GM20000 (cell line): Measurements from ENCODE around the gene ATG13.
"Not testable (repeated sequence)": the region's sequence is repeated elsewhere in the genome, so short reads cannot be mapped to it uniquely, and the experiment has no call there.

ENCODE experiments used
- DNase-seq: peaks from one replicate; pipeline ENCODE4 v3.0.0; 2012; ENCODE audit warnings: low spot score
- TF ChIP-seq, protein P1 (sequence below): IDR thresholded peaks from 2 replicates; pipeline ENCODE4 v1.5.1; 2012; ENCODE audit warnings: mild to moderate bottlenecking, control low read depth; ENCODE audit errors: extremely low read depth, missing control alignments

The ATG13 gene

DNA sequence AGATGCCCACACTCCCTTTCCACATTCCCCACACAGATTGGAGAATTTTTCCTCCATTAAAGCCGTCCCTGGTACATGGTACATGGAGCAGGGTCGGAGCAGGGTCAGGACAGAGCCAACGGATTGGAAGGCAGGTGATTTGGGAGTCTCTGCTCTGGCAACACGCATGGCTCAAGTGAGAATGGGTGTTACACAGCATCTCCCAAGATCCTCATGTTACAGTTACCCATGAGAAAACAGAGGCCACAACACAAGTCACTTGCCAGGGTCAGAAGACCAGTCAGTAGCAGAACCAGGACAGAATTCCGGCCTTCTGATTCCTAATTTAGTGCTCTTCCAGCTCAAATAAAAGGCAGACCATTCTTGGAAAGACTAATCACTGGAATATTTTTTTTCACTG, 94.0 kb downstream of the ATG13 start:
- no peak for DNase-seq
- TF ChIP-seq, protein P1, sequence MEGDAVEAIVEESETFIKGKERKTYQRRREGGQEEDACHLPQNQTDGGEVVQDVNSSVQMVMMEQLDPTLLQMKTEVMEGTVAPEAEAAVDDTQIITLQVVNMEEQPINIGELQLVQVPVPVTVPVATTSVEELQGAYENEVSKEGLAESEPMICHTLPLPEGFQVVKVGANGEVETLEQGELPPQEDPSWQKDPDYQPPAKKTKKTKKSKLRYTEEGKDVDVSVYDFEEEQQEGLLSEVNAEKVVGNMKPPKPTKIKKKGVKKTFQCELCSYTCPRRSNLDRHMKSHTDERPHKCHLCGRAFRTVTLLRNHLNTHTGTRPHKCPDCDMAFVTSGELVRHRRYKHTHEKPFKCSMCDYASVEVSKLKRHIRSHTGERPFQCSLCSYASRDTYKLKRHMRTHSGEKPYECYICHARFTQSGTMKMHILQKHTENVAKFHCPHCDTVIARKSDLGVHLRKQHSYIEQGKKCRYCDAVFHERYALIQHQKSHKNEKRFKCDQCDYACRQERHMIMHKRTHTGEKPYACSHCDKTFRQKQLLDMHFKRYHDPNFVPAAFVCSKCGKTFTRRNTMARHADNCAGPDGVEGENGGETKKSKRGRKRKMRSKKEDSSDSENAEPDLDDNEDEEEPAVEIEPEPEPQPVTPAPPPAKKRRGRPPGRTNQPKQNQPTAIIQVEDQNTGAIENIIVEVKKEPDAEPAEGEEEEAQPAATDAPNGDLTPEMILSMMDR, result no peak

DNA sequence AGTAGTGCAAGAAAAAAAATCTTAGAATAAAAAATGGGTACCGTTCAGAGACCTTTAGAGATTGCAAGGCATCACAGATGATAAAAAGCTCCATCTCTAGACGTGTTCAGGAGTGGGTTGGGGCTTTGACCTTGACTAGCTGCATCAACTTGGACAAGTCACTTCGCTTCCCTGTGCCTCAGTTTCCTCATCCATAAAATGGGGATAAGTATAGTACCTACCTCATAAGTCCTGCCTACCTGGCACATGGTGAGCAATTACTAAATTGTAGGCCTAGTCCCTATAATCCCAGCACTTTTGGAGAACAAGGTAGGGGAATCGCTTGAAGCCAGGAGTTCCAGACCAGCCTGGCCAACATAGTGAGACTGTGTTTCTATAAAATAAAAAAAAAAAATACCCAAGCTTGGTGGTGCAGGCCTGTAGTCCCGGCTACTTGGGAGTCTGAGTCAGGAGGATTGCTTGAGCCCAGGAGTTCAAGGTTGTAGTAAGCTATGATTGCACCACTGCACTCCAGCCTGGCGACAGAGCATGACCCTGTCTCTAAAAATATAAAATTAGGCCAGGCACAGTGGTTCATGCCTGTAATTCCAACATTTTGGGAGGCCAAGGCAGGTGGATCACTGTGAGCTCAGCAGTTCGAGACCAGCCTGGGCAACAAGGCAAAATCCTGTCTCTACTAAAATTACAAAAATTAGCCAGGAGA, 95.7 kb downstream of the ATG13 start:
- DNase-seq, result no peak
- TF ChIP-seq, protein P1, result no peak

DNA sequence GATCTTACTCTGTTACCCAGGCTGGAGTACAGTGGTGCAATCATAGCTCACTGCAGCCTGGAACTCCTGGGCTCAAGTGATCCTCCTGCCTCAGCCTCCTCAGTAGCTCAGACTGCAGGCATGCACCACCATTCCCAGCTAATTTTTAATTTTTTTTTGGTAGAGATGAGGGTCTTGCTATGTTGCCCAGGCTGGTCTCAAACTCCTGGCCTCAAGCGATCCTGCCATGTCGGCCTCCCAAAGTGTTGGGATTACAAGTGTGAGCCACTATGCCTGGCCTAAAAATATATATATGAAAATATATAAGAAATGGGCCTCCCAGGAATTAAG, 100.4 kb downstream of the ATG13 start:
- DNase-seq, result not testable (repeated sequence)

DNA sequence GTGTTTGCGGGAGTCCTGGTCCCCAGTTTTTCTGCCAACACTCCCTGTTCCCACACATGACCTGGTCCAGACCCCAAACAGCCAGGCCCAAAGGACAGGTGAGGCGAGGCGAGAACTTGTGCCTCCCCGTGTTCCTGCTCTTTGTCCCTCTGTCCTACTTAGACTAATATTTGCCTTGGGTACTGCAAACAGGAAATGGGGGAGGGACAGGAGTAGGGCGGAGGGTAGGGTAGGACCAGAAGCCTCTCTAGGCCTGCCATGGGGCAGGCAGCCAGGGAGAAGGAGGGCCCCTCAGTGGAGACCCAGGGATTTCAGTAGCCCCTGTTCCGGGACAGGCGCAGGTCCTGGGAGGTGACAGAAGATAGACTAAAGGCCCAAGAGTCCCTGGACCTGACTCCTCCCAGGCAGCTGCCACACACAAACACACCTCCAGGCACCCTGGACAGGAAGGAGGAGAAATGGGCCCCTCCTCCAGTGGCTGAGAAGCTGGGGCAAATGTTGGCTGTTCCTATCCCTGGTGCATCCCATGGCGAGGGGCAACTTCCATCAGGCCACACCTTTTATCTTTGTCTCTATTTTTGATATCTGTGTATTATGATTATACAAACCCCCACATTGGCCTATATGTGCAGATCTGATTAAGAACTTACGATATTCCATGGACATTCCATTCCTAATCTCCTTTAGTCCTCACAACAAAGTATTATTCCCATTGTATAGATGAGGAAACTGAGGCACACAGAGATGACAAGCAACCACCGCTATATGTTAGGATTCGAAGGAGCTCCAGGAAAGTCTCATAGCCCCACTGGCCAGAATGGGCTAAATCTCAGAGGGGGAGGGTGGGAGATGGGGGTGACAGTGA, 101.0 kb downstream of the ATG13 start:
- TF ChIP-seq, protein P1, result no peak
- no peak for DNase-seq

DNA sequence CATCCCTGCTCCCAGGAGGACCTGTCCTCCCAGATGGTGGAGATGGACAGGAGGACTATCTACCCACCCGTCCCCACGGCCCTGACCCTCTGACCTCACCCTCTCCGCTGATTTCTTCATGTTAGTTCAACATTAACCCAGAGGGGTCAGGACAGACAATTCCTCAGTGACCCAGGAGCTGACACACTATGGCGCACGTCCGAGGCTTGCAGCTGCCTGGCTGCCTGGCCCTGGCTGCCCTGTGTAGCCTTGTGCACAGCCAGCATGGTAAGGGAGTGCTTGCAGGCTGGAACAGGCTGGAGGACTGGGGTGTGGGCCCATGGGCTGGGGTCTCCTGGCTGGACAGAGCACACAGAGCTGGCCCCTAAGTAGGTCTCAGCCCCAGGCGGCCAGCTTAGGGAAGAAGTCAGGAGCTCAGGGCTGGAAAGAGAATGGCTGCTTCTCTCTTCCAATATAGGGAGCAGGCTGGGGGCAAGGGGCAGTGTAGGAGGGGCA, 101.7 kb downstream of the ATG13 start, which contains the start of gene F2:
TSS of gene F2 (plus strand) at position 166 of the 495 bp plus-strand sequence. CDS start at position 189, 23 bp downstream.
- TF ChIP-seq, protein P1, result no peak

DNA sequence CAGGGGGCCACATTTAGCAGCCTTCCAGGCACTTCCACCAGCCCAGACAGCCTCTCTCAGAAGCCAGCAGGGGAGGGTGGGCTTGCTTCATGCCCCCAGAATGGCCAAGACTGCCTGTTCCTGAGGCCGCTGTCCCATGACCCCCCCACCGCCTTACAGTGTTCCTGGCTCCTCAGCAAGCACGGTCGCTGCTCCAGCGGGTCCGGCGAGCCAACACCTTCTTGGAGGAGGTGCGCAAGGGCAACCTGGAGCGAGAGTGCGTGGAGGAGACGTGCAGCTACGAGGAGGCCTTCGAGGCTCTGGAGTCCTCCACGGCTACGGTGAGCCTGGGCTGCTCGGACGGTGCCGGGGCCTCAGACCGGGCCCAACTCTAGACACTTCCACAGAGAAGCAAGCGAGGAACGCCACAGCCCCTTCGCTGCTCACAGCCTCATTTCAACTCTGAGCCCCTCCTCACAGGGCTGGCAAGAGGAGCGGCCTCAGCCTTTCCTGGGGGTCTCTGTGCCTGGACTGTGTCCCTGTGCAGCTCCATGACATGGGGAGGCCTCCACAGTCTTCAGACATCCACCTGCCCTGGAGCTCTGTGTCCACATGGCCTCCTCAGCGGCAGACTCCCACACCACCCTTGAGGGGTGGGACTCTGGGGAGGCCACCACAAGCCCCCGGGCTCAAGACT, 102.3 kb downstream of the ATG13 start:
- TF ChIP-seq, protein P1, result no peak
- DNase-seq, result no peak

More for the DNA sequence above, 101.7 kb downstream of the ATG13 start, which contains the start of gene F2:
- DNase-seq, result no peak

DNA sequence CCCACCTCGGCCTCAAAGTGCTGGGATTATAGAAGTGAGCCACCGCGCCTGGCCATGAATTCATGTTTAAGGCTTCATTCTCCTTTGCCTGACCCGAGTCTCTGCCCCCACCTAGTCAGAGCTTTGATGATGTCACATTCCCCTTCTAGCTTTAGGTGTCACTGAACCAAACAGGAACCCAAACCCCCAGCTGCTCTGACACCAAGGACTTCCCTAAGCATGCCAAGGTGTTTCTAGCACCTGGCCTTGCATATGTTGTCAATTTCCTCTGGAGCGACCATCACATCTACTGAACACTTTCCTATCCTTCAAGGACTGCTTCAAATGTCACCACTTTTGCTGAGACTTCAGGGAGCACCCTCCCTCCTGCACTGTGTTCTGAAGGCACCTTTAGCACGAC, 103.9 kb downstream of the ATG13 start:
- no peak for DNase-seq
- TF ChIP-seq, protein P1, result no peak
